ENCODE results near the gene OR2V2.
"Not testable (repeated sequence)": the region's sequence is repeated elsewhere in the genome, so short reads cannot be mapped to it uniquely, and the experiment has no call there.

OR2V2 gene, protein sequence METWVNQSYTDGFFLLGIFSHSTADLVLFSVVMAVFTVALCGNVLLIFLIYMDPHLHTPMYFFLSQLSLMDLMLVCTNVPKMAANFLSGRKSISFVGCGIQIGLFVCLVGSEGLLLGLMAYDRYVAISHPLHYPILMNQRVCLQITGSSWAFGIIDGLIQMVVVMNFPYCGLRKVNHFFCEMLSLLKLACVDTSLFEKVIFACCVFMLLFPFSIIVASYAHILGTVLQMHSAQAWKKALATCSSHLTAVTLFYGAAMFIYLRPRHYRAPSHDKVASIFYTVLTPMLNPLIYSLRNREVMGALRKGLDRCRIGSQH

DNA sequence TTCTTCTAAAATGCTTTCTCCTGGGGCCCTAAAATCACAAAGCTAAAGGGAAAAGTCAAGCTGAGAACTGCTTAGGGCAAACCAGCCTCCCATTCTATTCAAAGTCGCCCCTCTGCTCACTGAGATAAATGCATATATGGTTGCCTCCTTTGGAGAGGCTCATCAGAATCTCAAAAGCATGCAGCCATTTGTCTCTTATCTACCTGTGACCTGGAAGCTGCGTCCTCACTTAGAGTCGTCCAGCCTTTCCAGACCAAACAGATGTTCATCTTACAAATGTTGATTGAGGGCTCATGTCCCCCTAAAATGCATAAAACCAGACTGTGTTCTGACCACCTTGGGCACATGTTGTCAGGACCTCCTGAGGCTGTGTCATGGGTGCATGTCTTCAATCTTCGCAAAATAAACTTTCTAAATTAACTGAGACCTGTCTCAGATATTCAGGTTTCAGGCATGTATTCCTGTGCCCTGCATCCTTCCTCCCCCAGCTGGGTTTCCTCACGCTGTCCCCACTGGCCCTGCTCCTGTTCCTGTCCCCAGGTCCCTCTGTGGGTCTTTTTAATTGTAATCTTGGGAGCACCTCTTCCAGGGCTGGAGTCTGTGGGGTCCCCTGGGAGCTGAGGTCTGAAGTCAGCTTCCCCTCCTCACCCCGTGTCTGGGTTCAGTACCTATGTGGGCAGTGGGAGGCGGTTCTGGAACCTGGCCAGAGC is at the start of gene OR2V2:
Gene OR2V2, plus strand, starts transcription at position 660 of the 710 bp plus-strand sequence. CDS start 7,357 bp downstream, outside the sequence.
- not testable (repeated sequence) for DNase-seq

DNA sequence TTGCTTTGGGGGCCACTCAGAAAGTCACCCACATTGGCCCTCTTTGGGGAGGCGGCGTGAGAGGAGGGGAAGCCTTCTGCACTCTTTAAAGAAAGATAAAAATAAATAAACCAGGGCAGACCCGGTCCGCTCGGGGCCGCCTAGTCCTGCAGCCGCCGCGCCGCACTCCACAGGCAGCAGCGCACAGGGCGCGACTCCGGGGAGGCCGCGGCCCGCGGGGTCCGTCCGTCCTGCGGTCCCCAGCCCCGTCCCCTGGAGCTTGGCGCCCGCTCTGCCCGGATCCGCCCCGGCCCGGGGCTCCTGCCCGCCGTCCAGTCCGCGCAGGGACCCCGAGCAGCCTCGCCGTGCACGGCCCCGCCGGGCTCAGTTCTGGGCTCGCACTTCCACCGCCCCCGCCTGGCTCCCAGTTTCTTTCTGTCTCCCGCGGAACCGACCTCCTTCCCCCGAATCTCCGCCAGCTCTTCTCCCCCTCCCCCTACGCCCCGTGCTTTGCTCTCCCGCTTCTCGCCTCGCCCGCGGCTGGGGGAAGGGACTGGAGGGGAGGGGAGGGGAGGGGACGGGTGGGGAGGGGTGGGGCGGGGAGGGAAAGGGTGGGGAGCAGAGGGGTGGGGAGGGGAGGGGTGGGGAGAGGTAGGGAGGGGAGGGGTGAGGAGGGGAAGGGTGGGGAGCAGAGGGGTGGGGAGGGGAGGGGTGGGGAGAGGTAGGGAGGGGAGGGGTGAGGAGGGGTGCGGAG is 49.5 kb upstream of the OR2V2 start:
- not testable (repeated sequence) for DNase-seq

- no peak for DNase-seq
Measured at GRCh38 chr5:181098762-181099601, 48.4 kb upstream of the OR2V2 start.

DNA sequence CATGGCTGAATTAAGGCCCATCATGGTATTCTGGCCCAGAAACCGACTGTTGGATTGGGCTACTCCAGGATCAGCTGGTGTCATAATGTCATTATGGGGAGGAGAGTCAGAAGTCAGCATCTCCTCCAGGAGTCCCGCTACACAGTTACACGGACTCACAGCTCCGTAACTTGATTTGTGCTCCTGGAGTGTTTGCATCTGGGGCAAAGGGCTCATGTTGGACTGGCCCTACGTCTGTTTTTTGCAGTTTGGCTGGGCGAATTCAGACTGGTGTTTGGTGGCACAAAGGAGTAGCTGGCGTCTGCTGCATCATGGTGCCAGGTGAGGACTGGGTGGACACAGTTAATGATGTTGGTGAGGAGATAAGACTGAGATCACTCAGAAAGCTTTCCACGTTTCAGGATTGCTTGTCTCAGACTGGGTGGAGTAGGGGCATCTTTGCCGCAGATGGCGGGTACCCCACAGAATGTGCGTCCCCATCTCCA is 47.7 kb upstream of the OR2V2 start:
- DNase-seq: no peak

DNA sequence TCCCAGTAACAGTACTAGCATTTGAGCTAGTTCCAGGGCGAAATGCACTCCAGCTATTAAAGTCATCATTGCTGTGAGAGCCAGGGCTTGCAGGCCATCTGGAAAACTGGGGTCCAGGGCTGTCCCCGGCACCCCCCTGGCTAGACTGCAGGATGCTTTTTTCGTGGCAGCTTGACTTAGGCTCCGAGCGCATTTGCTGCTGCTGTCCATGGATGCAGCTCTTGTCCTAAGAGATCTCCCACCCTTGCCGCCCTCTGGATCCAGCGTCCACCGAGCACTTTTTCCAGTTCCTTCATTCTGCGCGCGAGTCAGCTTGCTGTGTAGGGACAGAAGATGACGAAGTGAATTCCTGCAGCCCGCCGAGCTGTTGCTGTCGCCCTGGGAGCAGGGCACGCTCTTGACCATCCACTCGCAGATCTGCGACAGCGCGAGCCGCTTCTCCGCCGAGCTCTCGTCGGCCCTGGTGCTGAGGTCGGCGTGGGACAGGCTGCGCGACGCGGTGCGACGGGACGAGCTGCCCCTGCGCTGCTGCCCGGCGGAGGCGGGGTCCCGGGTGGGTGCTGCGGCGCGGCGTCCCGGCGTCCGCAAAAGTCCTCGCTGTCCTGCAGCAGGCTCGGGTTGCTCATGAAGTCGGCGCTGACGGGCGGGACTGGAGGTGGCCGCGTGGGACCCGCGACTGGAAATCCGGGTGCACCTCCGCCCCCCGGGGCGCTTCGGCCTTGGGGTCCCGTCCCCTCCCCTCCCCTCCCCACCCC is 47.1 kb upstream of the OR2V2 start:
- DNase-seq: no peak

GRCh38 chr5:181101030-181101641 is 46.2 kb upstream of the OR2V2 start:
- not testable (repeated sequence) for DNase-seq

GRCh38 chr5:181101930-181102674 is 45.3 kb upstream of the OR2V2 start:
- not testable (repeated sequence) for DNase-seq

- DNase-seq: not testable (repeated sequence)
Measured at GRCh38 chr5:181104259-181104568, 43.2 kb upstream of the OR2V2 start.

GRCh38 chr5:181104606-181105390 is 42.6 kb upstream of the OR2V2 start:
- not testable (repeated sequence) for DNase-seq

GRCh38 chr5:181105391-181106025 is 41.9 kb upstream of the OR2V2 start:
- no peak for DNase-seq

- no peak for DNase-seq
Measured at GRCh38 chr5:181107699-181108098, 39.7 kb upstream of the OR2V2 start.

GRCh38 chr5:181108578-181109165 is 38.7 kb upstream of the OR2V2 start:
- DNase-seq: no peak

DNA sequence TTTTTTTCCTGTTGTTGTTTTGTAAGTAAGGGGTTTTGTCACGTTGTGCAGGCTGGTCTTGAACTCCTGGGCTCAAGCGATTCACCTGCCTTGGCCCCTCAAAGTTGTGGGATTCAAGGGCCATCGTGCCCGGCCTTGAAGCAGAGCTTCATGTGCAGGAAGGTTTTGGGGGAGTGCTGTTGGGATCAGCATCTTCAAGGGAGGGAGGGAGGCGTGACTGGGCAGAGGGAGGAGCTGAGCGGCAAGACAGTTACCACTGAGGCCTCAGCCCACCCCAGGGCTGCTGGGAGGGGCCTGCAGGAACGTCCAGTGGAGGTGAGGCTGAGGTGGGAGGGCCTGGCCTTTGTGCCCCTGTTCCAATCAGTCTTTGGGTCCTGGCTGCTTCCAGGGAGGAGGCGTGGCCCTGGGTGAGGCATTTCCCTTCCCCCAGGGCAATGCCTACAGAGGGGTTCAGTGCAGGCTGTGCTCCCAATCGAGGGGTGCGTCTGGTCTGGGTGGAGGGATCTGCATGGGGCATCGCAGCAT is 37.8 kb upstream of the OR2V2 start:
- no peak for DNase-seq

DNA sequence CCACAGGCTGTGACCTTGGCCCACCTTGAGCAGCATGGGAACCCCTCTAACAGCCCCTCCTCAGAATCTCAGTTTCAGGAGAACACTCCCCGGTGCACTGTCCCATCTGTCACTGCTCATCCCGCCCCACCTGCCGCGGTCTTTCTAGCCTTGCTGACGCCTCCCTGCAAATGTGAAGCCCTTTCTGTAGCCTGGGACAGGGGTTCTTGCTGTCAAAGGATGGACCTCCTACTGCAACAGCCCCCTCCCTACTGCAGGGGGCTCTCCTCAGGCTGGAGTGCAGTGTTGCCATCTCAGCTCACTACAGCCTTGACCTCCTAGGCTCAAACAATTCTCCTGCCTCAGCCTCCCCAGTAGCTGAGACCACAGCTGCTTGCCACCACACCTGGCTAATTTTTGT is 36.4 kb upstream of the OR2V2 start:
- no peak for DNase-seq

DNA sequence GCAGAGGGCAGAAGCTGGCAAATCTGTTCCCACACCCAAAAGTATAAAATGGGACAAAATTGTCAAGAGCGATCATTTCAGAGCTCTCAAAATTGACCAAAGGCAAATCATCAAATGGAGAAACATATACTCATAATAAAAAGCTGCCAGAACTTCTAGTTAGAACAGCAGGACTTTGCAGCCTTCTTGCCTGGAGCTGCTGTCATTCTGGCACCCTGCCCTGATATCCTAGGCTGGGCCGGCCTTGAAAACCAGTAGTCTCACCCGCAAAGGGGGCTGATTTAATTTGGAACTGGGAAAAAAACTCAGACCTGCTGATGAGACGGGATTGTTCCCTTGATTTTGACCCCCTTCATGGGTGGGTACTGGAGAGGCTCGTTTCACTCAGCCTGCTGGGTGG is 34.9 kb upstream of the OR2V2 start:
- DNase-seq: no peak

DNA sequence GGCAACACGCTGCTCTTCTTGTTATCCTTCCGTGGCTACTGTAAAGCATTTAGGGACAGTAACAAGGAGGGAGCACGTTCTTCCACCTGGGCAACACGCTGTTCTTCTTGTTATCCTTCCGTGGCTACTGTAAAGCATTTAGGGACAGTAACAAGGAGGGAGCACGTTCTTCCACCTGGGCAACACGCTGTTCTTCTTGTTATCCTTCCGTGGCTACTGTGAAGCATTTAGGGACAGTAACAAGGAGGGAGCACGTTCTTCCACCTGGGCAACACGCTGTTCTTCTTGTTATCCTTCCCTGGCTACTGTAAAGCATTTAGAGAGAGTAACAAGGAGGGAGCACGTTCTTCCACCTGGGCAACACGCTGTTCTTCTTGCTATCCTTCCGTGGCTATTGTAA is 33.8 kb upstream of the OR2V2 start:
- not testable (repeated sequence) for DNase-seq

- no peak for DNase-seq
Measured at GRCh38 chr5:181114284-181114843, 33.0 kb upstream of the OR2V2 start.

All from inflammatory macrophage treated with lipopolysaccharide for 1 hour (primary cell).